H9 (cell line): ENCODE measurements around the gene CCSER2. TPM values are rescaled to one million over a fixed set of nuclear protein-coding genes. Genes with fewer than 3 reads are reported as not detected.

Experiments
- DNase-seq: peaks from one replicate; pipeline ENCODE4 v3.0.0-alpha.2; 2017
- H2AFZ ChIP-seq: one replicate; pipeline ENCODE4 v1.6.1; 2013; ENCODE audit warnings: mild to moderate bottlenecking, low read length, control low read depth, moderate library complexity
- H2AK5ac ChIP-seq: 2 replicates; pipeline ENCODE4 v1.6.1; 2013; ENCODE audit warnings: low read length, control low read depth, mixed read lengths; ENCODE audit not compliant: insufficient read length
- H2BK120ac ChIP-seq: one replicate; pipeline ENCODE4 v1.6.1; 2013; ENCODE audit warnings: low read depth, mild to moderate bottlenecking, low read length, control low read depth, inconsistent platforms; ENCODE audit not compliant: poor library complexity, severe bottlenecking
- H2BK12ac ChIP-seq: 2 replicates; pipeline ENCODE4 v1.6.1; 2013; ENCODE audit warnings: low read length, control low read depth, mixed read lengths, low read depth; ENCODE audit not compliant: insufficient read length
- H2BK15ac ChIP-seq: 2 replicates; pipeline ENCODE4 v1.6.1; 2013; ENCODE audit warnings: low read depth, low read length, control low read depth
- H2BK20ac ChIP-seq: one replicate; pipeline ENCODE4 v1.6.1; 2013; ENCODE audit warnings: low read depth, mild to moderate bottlenecking, low read length, control low read depth, inconsistent platforms; ENCODE audit not compliant: poor library complexity, severe bottlenecking
- H2BK5ac ChIP-seq: 2 replicates; pipeline ENCODE4 v1.6.1; 2013; ENCODE audit warnings: low read length, control low read depth, mixed read lengths; ENCODE audit not compliant: insufficient read length
- H3K14ac ChIP-seq: 2 replicates; pipeline ENCODE4 v1.6.1; 2013; ENCODE audit warnings: low read length, control low read depth; ENCODE audit not compliant: insufficient read depth
- H3K18ac ChIP-seq: 2 replicates; pipeline ENCODE4 v1.6.1; 2013; ENCODE audit warnings: low read depth, mild to moderate bottlenecking, mixed read lengths, low read length, control low read depth; ENCODE audit not compliant: insufficient read length
- H3K23ac ChIP-seq: 2 replicates; pipeline ENCODE4 v1.6.1; 2013; ENCODE audit warnings: low read length, control low read depth, mixed read lengths, low read depth; ENCODE audit not compliant: insufficient read length
- H3K23me2 ChIP-seq: 2 replicates; pipeline ENCODE4 v1.6.1; 2013; ENCODE audit warnings: low read depth, mild to moderate bottlenecking, mixed read lengths, low read length, control low read depth; ENCODE audit not compliant: insufficient read length, poor library complexity, severe bottlenecking
- H3K27ac ChIP-seq: 2 replicates; pipeline ENCODE4 v1.5.1; 2013; ENCODE audit warnings: low read length, control low read depth, mixed read lengths, low read depth; ENCODE audit not compliant: insufficient read length
- H3K27me3 ChIP-seq: 2 replicates; pipeline ENCODE4 v1.6.1; 2013; ENCODE audit warnings: low read length, control low read depth, inconsistent platforms; ENCODE audit not compliant: insufficient read depth
- H3K4ac ChIP-seq: 2 replicates; pipeline ENCODE4 v1.6.1; 2013; ENCODE audit warnings: low read depth, mild to moderate bottlenecking, control low read depth, inconsistent platforms, low read length, moderate library complexity
- H3K4me1 ChIP-seq: 2 replicates; pipeline ENCODE4 v1.6.1; 2013; ENCODE audit warnings: low read length, control low read depth, inconsistent platforms; ENCODE audit not compliant: insufficient read depth
- H3K4me2 ChIP-seq: 2 replicates; pipeline ENCODE4 v1.6.1; 2013; ENCODE audit warnings: low read length, control low read depth, mixed read lengths; ENCODE audit not compliant: insufficient read length, insufficient read depth
- H3K56ac ChIP-seq: 2 replicates; pipeline ENCODE4 v1.6.1; 2013; ENCODE audit warnings: low read depth, mild to moderate bottlenecking, mixed read lengths, low read length, control low read depth; ENCODE audit not compliant: insufficient read length
- H3K79me1 ChIP-seq: 2 replicates; pipeline ENCODE4 v1.6.1; 2013; ENCODE audit warnings: low read depth, mild to moderate bottlenecking, moderate library complexity, low read length, control low read depth, inconsistent platforms; ENCODE audit not compliant: insufficient read depth, poor library complexity, severe bottlenecking
- H3K79me2 ChIP-seq: 2 replicates; pipeline ENCODE4 v1.6.1; 2013; ENCODE audit warnings: low read length, control low read depth, inconsistent platforms; ENCODE audit not compliant: insufficient read depth
- H3K9ac ChIP-seq: 2 replicates; pipeline ENCODE4 v1.6.1; 2013; ENCODE audit warnings: low read length, control low read depth, mixed read lengths; ENCODE audit not compliant: insufficient read length; ENCODE audit errors: extremely low read depth
- H3K9me3 ChIP-seq: one replicate; pipeline ENCODE4 v1.6.1; 2013; ENCODE audit warnings: low read depth, low read length, inconsistent platforms; ENCODE audit not compliant: control insufficient read depth
- H3T11ph ChIP-seq: one replicate; pipeline ENCODE4 v1.6.1; 2013; ENCODE audit warnings: mild to moderate bottlenecking, low read length, control low read depth, inconsistent platforms
- H4K20me1 ChIP-seq: one replicate; pipeline ENCODE4 v1.6.1; 2013; ENCODE audit not compliant: control insufficient read depth, insufficient read length, insufficient read depth
- H4K5ac ChIP-seq: 2 replicates; pipeline ENCODE4 v1.6.1; 2013; ENCODE audit warnings: low read depth, mild to moderate bottlenecking, mixed read lengths, low read length, control low read depth; ENCODE audit not compliant: insufficient read length
- H4K8ac ChIP-seq: replicated peaks from 2 replicates; pipeline ENCODE4 v1.6.1; 2013; ENCODE audit warnings: low read length, control low read depth, mixed read lengths, low read depth; ENCODE audit not compliant: insufficient read length
- H4K91ac ChIP-seq: 2 replicates; pipeline ENCODE4 v1.6.1; 2013; ENCODE audit warnings: low read depth, mild to moderate bottlenecking, moderate library complexity, mixed read lengths, low read length, control low read depth; ENCODE audit not compliant: insufficient read length
- H3K27ac Mint-ChIP-seq, 3 experiments: 2 replicates in 2 of 3; 3 replicates in 1 of 3; pipeline ENCODE4 v1.8.0; 2020 to 2021; ENCODE audit warnings: mixed read lengths in 3 of 3, mild to moderate bottlenecking in 1 of 3, moderate library complexity in 1 of 3
- H3K27me3 Mint-ChIP-seq: 2 replicates; pipeline ENCODE4 v1.8.0; 2021; ENCODE audit warnings: low read depth, mild to moderate bottlenecking, moderate library complexity, mixed read lengths
- H3K36me3 Mint-ChIP-seq, 3 experiments: 2 replicates in 2 of 3; 3 replicates in 1 of 3; pipeline ENCODE4 v1.8.0; 2020 to 2021; ENCODE audit warnings: low read depth in 3 of 3, mixed read lengths in 3 of 3; ENCODE audit not compliant: insufficient read depth in 1 of 3
- H3K4me1 Mint-ChIP-seq, 2 experiments: 2 replicates each; pipeline ENCODE4 v1.8.0; 2020; ENCODE audit warnings: mixed read lengths in 2 of 2
- H3K4me3 Mint-ChIP-seq, 2 experiments: 2 replicates in 1 of 2; 3 replicates in 1 of 2; pipeline ENCODE4 v1.8.0; 2020 to 2021; ENCODE audit warnings: mild to moderate bottlenecking in 2 of 2, mixed read lengths in 2 of 2, moderate library complexity in 1 of 2
- H3K9me3 Mint-ChIP-seq, 2 experiments: 2 replicates in 1 of 2; 3 replicates in 1 of 2; pipeline ENCODE4 v1.8.0; 2020; ENCODE audit warnings: mild to moderate bottlenecking in 2 of 2, mixed read lengths in 2 of 2, moderate library complexity in 1 of 2
- CTCF ChIP-seq: fragments of 200-600 bp; sonication (generic); conservative IDR thresholded peaks from 3 replicates; pipeline ENCODE4 v1.8.0; 2021; ENCODE audit warnings: antibody characterized with exemption, mild to moderate bottlenecking
- WGBS: extraction: QIAGEN DNeasy Blood & Tissue Kit; methylation state at CpG from one replicate; pipeline ENCODE4 v1.1.7; 2013; ENCODE audit warnings: missing lambda C conversion rate, low lambda C conversion rate, mixed read lengths; ENCODE audit not compliant: insufficient read length; ENCODE audit errors: extremely low coverage; 5-methylcytosine and 5-hydroxymethylcytosine counted together
- total RNA-seq: library from RNA; stranded (reverse); gene quantifications from 2 replicates; pipeline ENCODE4 v1.2.1, GENCODE V29; 2021

Gene CCSER2
- total RNA-seq, 1 experiment from 2014 or later: 22.2 TPM

- Histone ChIP-seq H2BK12ac (no peak overlapping the region), H3K9ac (no peak overlapping the region), H2AFZ (no peak overlapping the region), H3K23me2 (no peaks in the 10 kb centered on the region), H3K18ac (no peak overlapping the region), H3K4me2 (no peak overlapping the region), H3K14ac (no peak overlapping the region), H3K27me3 (no peaks in the 10 kb centered on the region), H4K8ac (no peak overlapping the region), H4K91ac (no peak overlapping the region), H3K27ac (no peak overlapping the region), H3K56ac (no peak overlapping the region), H3T11ph (no peak overlapping the region), H2BK15ac (no peak overlapping the region), H3K23ac (no peak overlapping the region), H2BK20ac (no peak overlapping the region), H2BK120ac (no peak overlapping the region), H2AK5ac (no peak overlapping the region), H2BK5ac (no peak overlapping the region), H3K4me1 (no peaks in the 10 kb centered on the region), H4K5ac (no peak overlapping the region), H4K20me1 (no peaks in the 10 kb centered on the region), H3K4ac (no peak overlapping the region), H3K79me2 (no peaks in the 10 kb centered on the region), H3K9me3 (no peaks in the 10 kb centered on the region), H3K79me1 (no peaks in the 10 kb centered on the region)
- peak; percentile 80 for TF ChIP-seq CTCF
- peak; percentile 78 for DNase-seq
- Mint-ChIP-seq H3K4me1 (peaks cover 4 to 14% of the 10 kb centered on the region in 2 experiments; a peak in 2 of 4 replicates), H3K9me3 (no peaks in the 10 kb centered on the region; a peak in 1 of 5 replicates), H3K27ac (no peak overlapping the region), H3K4me3 (no peak overlapping the region), H3K27me3 (peaks cover 7% of the 10 kb centered on the region), H3K36me3 (no peaks in the 10 kb centered on the region)
- no CpG with 5 or more reads among the region's 5 CpGs for WGBS
Measured at GRCh38 chr10:84548869-84549268, 220.5 kb downstream of the CCSER2 start.
